ENCODE data around the gene TXN2. TPM values are rescaled to one million over a fixed set of nuclear protein-coding genes. Genes with fewer than 3 reads are reported as not detected.

TXN2 gene
- total RNA-seq, 2 experiments from 2014 or later, result 96.5 to 101 TPM

DNA sequence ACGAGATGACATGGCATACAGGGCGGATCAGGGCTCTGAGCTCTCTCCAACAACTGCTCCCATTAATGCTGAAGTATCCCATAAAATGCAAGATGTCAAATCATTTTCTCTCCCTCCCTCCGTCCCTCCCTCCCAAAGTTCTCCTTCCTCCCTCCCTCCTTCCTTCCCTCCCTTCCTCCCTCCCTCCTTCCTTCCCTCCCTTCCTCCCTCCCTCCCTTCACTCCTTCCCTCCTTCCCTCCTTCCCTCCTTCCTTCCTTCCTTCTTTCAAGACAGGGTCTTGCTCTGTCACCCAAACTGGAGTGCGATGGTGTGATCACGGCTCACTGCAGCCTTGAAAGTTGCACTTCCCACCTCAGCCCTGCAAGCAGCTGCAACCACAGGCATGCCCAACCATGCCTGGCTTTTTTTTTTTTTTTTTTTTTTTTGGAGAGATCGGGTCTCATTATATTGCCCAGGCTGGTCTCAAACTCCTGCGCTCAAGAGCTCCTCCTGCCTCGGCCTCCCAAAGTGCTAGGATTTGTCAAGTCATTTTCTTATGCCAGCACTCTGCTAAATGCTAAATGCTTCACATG, 38.2 kb downstream of the TXN2 start:
- intact Hi-C loops (cut with micrococcal nuclease), result no loop called here
- TF ChIP-seq, protein P1, sequence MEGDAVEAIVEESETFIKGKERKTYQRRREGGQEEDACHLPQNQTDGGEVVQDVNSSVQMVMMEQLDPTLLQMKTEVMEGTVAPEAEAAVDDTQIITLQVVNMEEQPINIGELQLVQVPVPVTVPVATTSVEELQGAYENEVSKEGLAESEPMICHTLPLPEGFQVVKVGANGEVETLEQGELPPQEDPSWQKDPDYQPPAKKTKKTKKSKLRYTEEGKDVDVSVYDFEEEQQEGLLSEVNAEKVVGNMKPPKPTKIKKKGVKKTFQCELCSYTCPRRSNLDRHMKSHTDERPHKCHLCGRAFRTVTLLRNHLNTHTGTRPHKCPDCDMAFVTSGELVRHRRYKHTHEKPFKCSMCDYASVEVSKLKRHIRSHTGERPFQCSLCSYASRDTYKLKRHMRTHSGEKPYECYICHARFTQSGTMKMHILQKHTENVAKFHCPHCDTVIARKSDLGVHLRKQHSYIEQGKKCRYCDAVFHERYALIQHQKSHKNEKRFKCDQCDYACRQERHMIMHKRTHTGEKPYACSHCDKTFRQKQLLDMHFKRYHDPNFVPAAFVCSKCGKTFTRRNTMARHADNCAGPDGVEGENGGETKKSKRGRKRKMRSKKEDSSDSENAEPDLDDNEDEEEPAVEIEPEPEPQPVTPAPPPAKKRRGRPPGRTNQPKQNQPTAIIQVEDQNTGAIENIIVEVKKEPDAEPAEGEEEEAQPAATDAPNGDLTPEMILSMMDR (IDR thresholded peaks at IDR 0.05), result no peak
- Mint-ChIP-seq H3K27me3 (no peaks in the 10 kb centered on the region), H3K4me1 (ENCODE audit: low read depth) (peaks cover 30% of the 10 kb centered on the region), H3K27ac (no peak overlapping the region), H3K4me3 (no peak overlapping the region), H3K36me3 (ENCODE audit: low read depth) (no peaks in the 10 kb centered on the region), H3K9me3 (no peaks in the 10 kb centered on the region)
- DNase-seq (no peak), ATAC-seq (no peak)
- ChIA-PET POLR2A (interaction anchor here (1.0 to 3.2 kb wide), 3 partner anchors 8 to 45 kb away, joined by 3 to 9 read pairs (median 3); partner anchors contain the start of gene TXN2), CTCF (interaction anchor here (1.0 kb wide), 1 partner anchor 27 kb away, joined by 3 read pairs; no protein-coding TSS in a partner anchor)

DNA sequence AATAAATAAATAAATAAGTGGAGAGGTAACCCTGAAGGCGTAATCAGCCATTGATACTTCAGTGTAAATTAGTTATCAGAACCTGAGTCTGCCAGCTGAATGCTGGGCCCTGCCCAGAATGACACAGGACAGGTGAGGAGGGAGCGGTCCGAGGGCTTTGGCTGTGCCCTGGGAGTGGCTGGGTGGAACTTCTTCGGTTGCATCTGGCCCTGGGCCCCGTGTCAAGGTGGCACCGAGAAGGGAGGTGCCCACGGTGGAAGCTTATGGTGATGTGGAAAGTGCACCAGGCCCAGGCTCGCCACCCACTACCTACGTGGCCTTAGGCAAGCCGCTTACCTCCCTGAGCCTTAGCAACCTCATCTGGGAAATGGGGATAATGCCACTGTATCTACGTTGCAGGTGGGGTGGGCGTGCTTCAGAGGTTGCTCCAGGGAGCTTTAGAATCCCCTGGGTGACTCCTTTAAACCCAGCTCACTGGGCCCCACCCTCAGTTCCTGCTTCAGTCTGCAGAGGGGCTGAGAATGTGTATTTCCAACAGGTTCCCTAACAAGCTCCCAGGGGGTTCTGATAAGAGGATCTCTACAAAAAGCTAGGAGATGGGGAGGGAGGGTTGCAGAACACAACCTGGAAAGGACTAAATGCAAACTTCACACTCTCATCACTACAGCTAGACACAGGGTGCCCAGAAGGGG, 38.8 kb downstream of the TXN2 start:
- Mint-ChIP-seq H3K27me3 (no peaks in the 10 kb centered on the region), H3K4me3 (no peak overlapping the region), H3K36me3 (ENCODE audit: low read depth) (no peaks in the 10 kb centered on the region), H3K27ac (no peak overlapping the region), H3K4me1 (ENCODE audit: low read depth) (peaks cover 28% of the 10 kb centered on the region), H3K9me3 (no peaks in the 10 kb centered on the region)
- TF ChIP-seq, protein P1 (IDR thresholded peaks at IDR 0.05), result no peak
- no peak for DNase-seq
- intact Hi-C loops (cut with micrococcal nuclease), result no loop called here
- CTCF ChIA-PET, result interaction anchor here (1.0 kb wide), 2 partner anchors 19 to 28 kb away, joined by 3 read pairs; no protein-coding TSS in a partner anchor
- ATAC-seq, result no peak
- POLR2A ChIA-PET, result interaction anchor here (1.0 to 3.2 kb wide), 3 partner anchors 9 to 44 kb away, joined by 3 to 9 read pairs (median 3); partner anchors contain the start of gene TXN2

DNA sequence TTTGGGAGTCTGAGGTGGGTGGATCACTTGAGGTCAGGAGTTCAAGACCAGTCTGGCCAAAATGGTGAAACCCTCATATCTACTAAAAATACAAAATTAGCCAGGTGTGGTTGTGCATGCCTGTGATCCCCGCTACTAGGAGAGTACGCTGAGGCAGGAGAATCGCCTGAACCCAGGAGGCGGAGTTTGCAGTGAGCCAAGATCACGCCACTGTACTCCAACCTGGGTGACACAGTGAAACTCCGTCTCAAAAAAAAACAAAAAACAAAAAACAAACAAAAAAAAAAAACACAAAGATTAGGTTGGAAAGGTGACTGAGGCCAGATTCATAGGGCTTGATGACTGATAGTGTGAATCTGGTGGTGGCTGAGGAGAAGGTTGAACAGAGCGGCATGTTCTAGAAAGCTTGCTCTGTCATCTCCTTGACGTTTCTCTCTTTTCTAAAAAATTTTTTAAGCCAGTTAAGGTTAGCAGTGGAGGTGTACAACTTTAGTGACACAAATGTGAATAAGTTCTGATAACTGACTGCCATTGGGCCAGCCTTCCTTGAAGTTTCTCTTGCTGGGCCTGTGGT, 40.9 kb downstream of the TXN2 start:
- ChIA-PET CTCF (interaction anchor here (1.0 to 1.9 kb wide), 2 partner anchors 30 to 140 kb away, joined by 4 to 8 read pairs; no protein-coding TSS in a partner anchor), POLR2A (interaction anchor here (3.2 kb wide), 1 partner anchor 11 kb away, joined by 9 read pairs; no protein-coding TSS in a partner anchor)
- Mint-ChIP-seq H3K27ac (no peak overlapping the region), H3K36me3 (ENCODE audit: low read depth) (no peaks in the 10 kb centered on the region), H3K27me3 (no peaks in the 10 kb centered on the region), H3K4me1 (ENCODE audit: low read depth) (peaks cover 36% of the 10 kb centered on the region), H3K9me3 (no peaks in the 10 kb centered on the region), H3K4me3 (no peak overlapping the region)
- intact Hi-C loops (cut with micrococcal nuclease), result no loop called here
- DNase-seq (no peak), ATAC-seq (no peak)
- TF ChIP-seq, protein P1 (IDR thresholded peaks at IDR 0.05), result no peak

DNA sequence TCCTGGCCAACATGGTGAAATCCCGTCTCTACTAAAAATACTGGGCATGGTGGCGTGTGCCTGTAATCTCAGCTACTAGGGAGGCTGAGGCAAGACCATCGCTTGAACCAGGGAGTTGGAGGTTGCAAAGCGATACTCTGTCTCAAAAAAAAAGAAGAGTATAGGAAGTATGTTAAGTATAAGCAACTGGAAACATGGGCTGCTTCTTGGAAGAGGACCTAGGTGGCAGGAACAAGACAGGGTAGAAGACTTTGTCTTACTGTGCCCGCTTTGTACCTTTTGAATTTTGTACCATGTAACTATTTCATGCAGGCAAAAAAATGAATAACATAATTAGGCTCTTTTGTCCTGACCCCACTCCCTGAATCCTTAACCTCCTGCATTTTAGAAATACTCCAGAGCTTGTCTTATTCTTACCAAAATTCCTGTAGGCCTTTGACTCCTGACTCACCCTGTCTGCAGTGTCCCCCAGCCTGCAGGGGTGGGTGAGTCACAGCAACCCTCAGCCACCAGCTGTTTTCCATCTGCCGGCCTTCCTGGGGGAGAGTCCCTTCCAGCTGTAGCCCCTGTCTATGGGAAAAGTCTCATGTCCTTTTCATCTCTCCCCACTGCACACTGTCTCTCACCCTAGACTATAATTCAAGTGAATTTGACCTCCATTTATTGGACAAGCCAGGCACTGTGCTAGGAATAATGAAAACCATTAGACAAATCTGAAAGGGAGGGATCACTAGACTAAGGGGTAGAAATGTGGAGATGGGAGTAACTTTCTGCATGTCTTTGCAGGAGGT, 41.8 kb downstream of the TXN2 start:
- Mint-ChIP-seq H3K27me3 (no peaks in the 10 kb centered on the region), H3K27ac (peak overlapping the region; percentile 8), H3K36me3 (ENCODE audit: low read depth) (no peaks in the 10 kb centered on the region), H3K9me3 (no peaks in the 10 kb centered on the region), H3K4me1 (ENCODE audit: low read depth) (peaks cover 44% of the 10 kb centered on the region), H3K4me3 (no peak overlapping the region)
- ChIA-PET POLR2A (interaction anchor here (1.0 to 1.6 kb wide), 3 partner anchors 10 to 34 kb away, joined by 3 to 4 read pairs (median 3); no protein-coding TSS in a partner anchor), CTCF (interaction anchor here (1.9 kb wide), 1 partner anchor 31 kb away, joined by 8 read pairs; no protein-coding TSS in a partner anchor)
- TF ChIP-seq, protein P1 (IDR thresholded peaks at IDR 0.05), result no peak
- DNase-seq (peak; percentile 52), ATAC-seq (peak; percentile 22)
- intact Hi-C loops (cut with micrococcal nuclease), result no loop called here

All from activated CD8-positive, alpha-beta T cell treated with anti-CD3 and anti-CD28 coated beads for 36 hours (primary cell).